Measurements from ENCODE around the gene TRPM8.

TRPM8 gene

GRCh38 chr2:234050455-234051135 is 133.4 kb downstream of the TRPM8 start, which contains the start of gene SPP2:
TSS of gene SPP2 (plus strand) at chr2:234050702. CDS start at chr2:234050787, 85 bp downstream.
- DNase-seq: no peak

GRCh38 chr2:234051374-234052070 is 134.3 kb downstream of the TRPM8 start:
- DNase-seq: no peak

GRCh38 chr2:234058881-234059280 is 141.7 kb downstream of the TRPM8 start:
- no peak for DNase-seq

GRCh38 chr2:234060236-234060635 is 143.1 kb downstream of the TRPM8 start:
- no peak for DNase-seq

- DNase-seq: no peak
Measured at GRCh38 chr2:234061624-234062257, 144.6 kb downstream of the TRPM8 start.

GRCh38 chr2:234066587-234066986 is 149.4 kb downstream of the TRPM8 start:
- no peak for DNase-seq
